Aorta (tissue), 5 donors: ENCODE data around the gene SLC35G4. TPM values are rescaled to one million over a fixed set of nuclear protein-coding genes. Genes with fewer than 3 reads are reported as not detected.
A peak's percentile ranks its signal among the peaks of the same experiment; 100 is the strongest.
"Not testable (repeated sequence)": the region's sequence is repeated elsewhere in the genome, so short reads cannot be mapped to it uniquely, and the experiment has no call there.

Experiments
- ATAC-seq: fragments of 200-7000 bp; cut with Tn5 transposase; one replicate; pipeline ENCODE4 v1.9.1; 2022; ENCODE audit warnings: moderate library complexity; ENCODE audit not compliant: low FRiP score
- DNase-seq, 2 donors: peaks; one replicate each; pipeline ENCODE4 v3.0.0-alpha.2; 2020
- H3K27ac ChIP-seq, 2 donors: one replicate each; pipeline ENCODE4 v1.5.1; 2013; ENCODE audit warnings: low read length in 2 of 2, mild to moderate bottlenecking in 2 of 2, moderate library complexity in 2 of 2, control low read depth in 1 of 2, inconsistent platforms in 1 of 2, low read depth in 1 of 2
- H3K27me3 ChIP-seq, 2 donors: one replicate each; pipeline ENCODE4 v1.6.1; 2013; ENCODE audit warnings: control low read depth in 1 of 2, low read length in 1 of 2, mild to moderate bottlenecking in 1 of 2, moderate library complexity in 1 of 2; ENCODE audit not compliant: insufficient read depth in 2 of 2, control insufficient read depth in 1 of 2
- H3K36me3 ChIP-seq, 2 donors: one replicate each; pipeline ENCODE4 v1.6.1; 2013; ENCODE audit warnings: control low read depth in 1 of 2, low read length in 1 of 2, mild to moderate bottlenecking in 1 of 2; ENCODE audit not compliant: insufficient read depth in 2 of 2, control insufficient read depth in 1 of 2
- H3K4me1 ChIP-seq, 2 donors: one replicate each; pipeline ENCODE4 v1.6.1; 2013; ENCODE audit warnings: low read length in 2 of 2, control low read depth in 1 of 2, mild to moderate bottlenecking in 1 of 2, moderate library complexity in 1 of 2; ENCODE audit not compliant: insufficient read depth in 2 of 2, control insufficient read depth in 1 of 2
- H3K4me3 ChIP-seq, 2 donors: one replicate each; pipeline ENCODE4 v1.5.1; 2013; ENCODE audit warnings: low read length in 2 of 2, control low read depth in 1 of 2, mild to moderate bottlenecking in 1 of 2
- H3K9me3 ChIP-seq: one replicate; pipeline ENCODE4 v1.6.1; 2013; ENCODE audit warnings: mild to moderate bottlenecking, low read length; ENCODE audit not compliant: control insufficient read depth
- WGBS, 2 donors: extraction: QIAGEN DNeasy Blood & Tissue Kit; methylation state at CpG; one replicate each; pipeline ENCODE4 v1.1.7; 2013; 5-methylcytosine and 5-hydroxymethylcytosine counted together
- intact Hi-C, 2 donors: fragments of 100-400 bp; cut with DNase I; formaldehyde crosslinking; loops; one replicate each; pipeline versions ENCODE4 v1.14.2 to v1.15.0; 2022
- long read RNA-seq, 2 donors: library from polyadenylated mRNA; unstranded; transcript quantifications; one replicate each; pipeline ENCODE4 v2.0.0, GENCODE V29; 2020 to 2021
- polyA plus RNA-seq, 2 donors: library from polyadenylated mRNA; stranded (reverse); fragments of 200-250 nt; gene quantifications; one replicate each; pipeline ENCODE4 v1.2.3, GENCODE V29; 2013
- total RNA-seq, 2 donors: library from RNA; stranded (reverse); fragmentation: NEBNext Ultra II Directional; extraction: Animal tissue kit (Norgen Biotek cat#: 25700); gene quantifications; one replicate each; pipeline ENCODE4 v1.2.1, GENCODE V29; 2021
- donor health status: healthy with polysubstance abuse.
- donor health status: Bipolar disorder and iron deficiency.
- donor health status: DM: no; HTN: no; CAD: no.
- donor health status: DM: no; HTN: no; CAD: no.
- donor health status: DM: yes; HTN: yes; CAD: no.

Gene SLC35G4
- not detected for total RNA-seq
- polyA plus RNA-seq = not detected
- long read RNA-seq, donor 1 = 0 reads
- long read RNA-seq, donor 2 = 0 reads

DNA sequence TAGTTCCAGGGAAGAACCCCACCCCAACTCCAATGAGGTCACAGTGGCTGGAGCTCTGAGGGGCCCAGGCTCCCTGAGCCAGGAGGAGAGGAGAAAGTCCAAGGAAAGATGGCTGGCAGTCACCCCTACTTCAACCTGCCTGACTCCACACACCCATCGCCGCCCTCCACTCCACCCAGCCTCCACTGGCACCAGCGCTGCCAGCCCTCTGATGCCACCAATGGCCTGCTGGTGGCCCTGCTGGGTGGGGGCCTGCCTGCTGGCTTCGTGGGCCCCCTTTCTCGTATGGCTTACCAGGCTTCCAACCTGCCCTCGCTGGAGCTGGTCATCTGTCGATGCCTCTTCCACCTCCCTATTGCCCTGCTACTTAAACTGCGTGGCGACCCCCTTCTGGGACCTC is at the start of gene SLC35G4:
Gene SLC35G4 (plus strand): TSS at position 109 of the 400 bp plus-strand sequence. CDS start 0 bp downstream, at position 109.
- H3K4me1 ChIP-seq, H3K9me3 ChIP-seq, H3K4me3 ChIP-seq, H3K27ac ChIP-seq, H3K27me3 ChIP-seq, intact Hi-C loops, H3K36me3 ChIP-seq, DNase-seq: not testable (repeated sequence)
- WGBS, 2 donors = 77 to 97% methylated on average over 4 to 6 of the region's 9 CpGs
- peak; percentile 22 for ATAC-seq

DNA sequence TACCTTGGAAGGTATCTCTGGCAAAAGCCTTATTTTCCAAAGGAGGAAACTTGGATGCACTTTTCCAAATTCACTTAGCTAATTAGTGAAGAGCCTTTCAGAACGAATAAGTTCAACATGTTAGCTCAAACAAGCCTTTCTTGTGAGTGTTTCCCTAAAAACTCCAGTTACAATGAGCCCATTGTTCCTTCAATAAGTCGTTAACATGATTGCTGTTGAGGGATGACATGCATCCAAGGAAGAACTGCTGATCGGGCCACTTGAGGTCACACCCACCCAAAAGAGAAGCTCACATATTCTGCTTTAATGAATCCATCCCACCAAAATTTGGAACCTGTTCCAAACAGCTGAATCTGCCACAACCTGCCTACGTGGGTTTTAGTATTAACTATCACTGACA is 48.1 kb upstream of the SLC35G4 start:
- 77 to 81% methylated on average over 4 of the region's 4 CpGs for WGBS, 2 donors
- intact Hi-C loops = no loop called here
- H3K27me3 ChIP-seq = no peaks in the 10 kb centered on the region
- no peaks in the 10 kb centered on the region for H3K9me3 ChIP-seq
- H3K27ac ChIP-seq = no peak overlapping the region
- H3K4me3 ChIP-seq = no peak overlapping the region
- no peak for ATAC-seq
- H3K4me1 ChIP-seq = no peaks in the 10 kb centered on the region
- no peaks in the 10 kb centered on the region for H3K36me3 ChIP-seq
- DNase-seq = no peak

DNA sequence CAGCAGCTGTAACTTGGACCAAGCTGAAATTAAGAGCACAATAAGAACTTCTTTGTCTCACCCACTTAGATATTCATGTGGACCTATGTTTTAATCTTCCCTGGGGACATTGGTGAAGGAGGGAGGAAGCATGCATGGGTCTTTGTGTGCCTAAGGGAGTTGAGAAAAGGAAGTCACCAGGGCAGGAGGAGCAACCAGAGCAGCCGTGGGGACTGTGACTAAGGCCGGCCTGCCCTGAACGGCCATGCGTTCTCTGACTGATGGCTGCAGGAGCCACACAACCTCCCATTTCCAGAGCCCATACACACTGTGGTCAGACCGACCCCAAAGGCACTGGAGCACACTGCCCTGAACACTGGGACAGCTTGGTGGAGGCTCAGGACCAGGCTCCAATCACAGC is 43.7 kb upstream of the SLC35G4 start:
- Histone ChIP-seq H3K4me3 (no peak overlapping the region), H3K27me3 (no peaks in the 10 kb centered on the region), H3K36me3 (no peaks in the 10 kb centered on the region), H3K27ac (no peak overlapping the region), H3K4me1 (no peaks in the 10 kb centered on the region), H3K9me3 (no peaks in the 10 kb centered on the region)
- intact Hi-C loops = no loop called here
- 90 to 91% methylated on average over 5 of the region's 5 CpGs for WGBS, 2 donors
- no peak for DNase-seq
- no peak for ATAC-seq

DNA sequence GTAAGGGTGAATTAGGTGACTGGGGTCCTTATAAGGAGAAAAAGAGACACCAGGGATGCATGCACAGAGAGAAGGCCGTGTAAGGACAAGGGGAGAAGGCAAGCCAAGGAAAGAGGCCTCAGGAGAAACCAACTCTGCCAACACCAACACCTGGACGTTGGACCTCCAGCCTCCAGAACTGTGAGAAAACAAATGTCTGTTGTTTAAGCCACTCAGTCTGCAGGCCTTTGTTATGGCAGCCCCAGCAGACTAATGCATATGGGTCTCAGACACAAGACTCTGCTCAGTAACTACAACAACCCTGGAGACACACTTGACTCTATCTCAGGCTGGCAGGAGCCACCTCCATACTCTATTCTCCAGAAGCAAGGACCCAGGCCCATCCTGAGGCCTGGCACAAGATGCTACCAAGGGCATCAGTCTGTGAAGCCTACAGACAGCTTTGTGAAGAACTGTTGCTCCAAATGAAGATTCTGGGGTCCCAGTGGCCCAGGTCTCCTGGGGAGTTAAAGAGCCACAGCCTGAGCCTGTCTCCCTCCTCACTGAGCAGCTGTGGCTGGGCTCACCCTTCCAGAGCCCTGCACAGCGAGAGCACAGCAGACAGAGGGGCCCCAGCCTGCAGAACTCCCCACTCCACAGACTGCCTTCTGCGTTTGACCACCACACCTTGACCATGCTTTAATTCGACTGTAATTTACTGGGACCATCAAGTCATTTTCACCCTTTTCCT is 43.0 kb upstream of the SLC35G4 start:
- Histone ChIP-seq H3K27me3 (no peaks in the 10 kb centered on the region), H3K27ac (no peak overlapping the region), H3K36me3 (no peaks in the 10 kb centered on the region), H3K9me3 (no peaks in the 10 kb centered on the region), H3K4me3 (no peak overlapping the region), H3K4me1 (no peaks in the 10 kb centered on the region)
- ATAC-seq (no peak), DNase-seq (no peak)
- 68 to 73% methylated on average over 5 of the region's 5 CpGs for WGBS, 2 donors
- intact Hi-C loops = no loop called here

- DNase-seq (no peak), ATAC-seq (no peak)
- no peaks in the 10 kb centered on the region for H3K27me3 ChIP-seq
- no peaks in the 10 kb centered on the region for H3K4me1 ChIP-seq
- no peaks in the 10 kb centered on the region for H3K36me3 ChIP-seq
- no peak overlapping the region for H3K4me3 ChIP-seq
- intact Hi-C loops = no loop called here
- H3K27ac ChIP-seq = no peak overlapping the region
- 72 to 77% methylated on average over 7 of the region's 7 CpGs for WGBS, 2 donors
- H3K9me3 ChIP-seq = no peaks in the 10 kb centered on the region
Observed at GRCh38 chr18:11567396-11567795, 42.0 kb upstream of the SLC35G4 start.

DNA sequence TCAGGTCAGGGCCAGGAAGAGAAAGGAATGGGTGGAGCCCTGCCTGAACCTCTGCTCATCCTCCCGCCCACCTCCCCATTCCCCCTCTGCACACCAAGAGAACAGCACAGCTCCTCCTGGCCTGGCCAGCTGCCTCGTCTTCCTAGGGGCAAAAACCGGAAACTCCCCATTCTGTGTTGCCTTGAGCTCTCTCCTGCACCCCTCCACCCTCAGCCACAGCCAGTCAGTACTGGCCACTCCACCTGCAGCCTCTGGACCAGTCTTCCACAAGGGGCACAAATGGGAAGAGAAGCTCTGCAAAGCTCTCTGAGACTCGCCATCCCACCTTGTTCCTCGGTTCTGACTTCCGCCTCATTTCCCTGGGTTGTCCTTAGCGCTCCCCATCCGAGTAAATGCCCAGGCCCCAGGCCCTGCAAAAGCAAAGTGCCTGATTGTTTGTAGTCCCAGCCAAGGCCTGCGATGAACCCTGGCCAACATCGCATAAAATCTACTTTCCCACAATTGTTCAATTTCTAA is 39.3 kb upstream of the SLC35G4 start:
- Histone ChIP-seq H3K36me3 (no peaks in the 10 kb centered on the region), H3K27ac (no peak overlapping the region), H3K4me3 (no peak overlapping the region), H3K9me3 (no peaks in the 10 kb centered on the region), H3K27me3 (no peaks in the 10 kb centered on the region), H3K4me1 (no peaks in the 10 kb centered on the region)
- DNase-seq (no peak), ATAC-seq (no peak)
- intact Hi-C loops = no loop called here
- WGBS, 2 donors = 86 to 88% methylated on average over 10 of the region's 10 CpGs

DNA sequence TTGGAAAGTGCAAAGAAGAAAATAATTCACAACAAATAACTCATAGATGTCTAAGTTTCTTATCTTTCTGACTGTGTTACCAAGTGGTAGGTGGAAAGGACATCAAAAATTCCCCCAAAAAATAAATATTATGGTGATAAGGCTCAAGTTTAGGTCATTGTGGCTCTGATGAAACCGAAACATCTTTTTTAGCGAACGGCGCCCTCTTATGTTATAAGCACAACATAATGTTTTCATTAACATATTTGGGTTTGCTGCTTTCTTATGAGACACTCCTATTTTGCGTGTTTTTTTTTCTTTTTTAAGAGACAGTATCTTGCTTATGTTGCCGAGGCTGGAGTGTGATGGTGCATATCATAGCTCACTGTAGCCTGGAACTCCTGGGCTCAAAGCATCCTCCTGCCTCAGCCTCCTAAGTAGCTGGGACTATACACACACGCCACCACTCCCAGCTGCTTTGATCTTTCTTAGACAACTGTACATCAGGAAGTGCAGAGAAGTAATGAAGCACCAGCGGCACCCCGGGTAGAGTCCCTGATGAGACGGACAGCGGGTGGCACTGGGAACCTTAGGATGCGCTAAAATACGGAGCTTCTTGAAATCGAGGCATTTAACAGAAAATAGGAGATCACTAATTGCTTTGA is 38.5 kb upstream of the SLC35G4 start:
- 79 to 81% methylated on average over 14 of the region's 14 CpGs for WGBS, 2 donors
- no peak overlapping the region for H3K4me3 ChIP-seq
- no peaks in the 10 kb centered on the region for H3K4me1 ChIP-seq
- intact Hi-C loops = no loop called here
- H3K27ac ChIP-seq = no peak overlapping the region
- H3K27me3 ChIP-seq = no peaks in the 10 kb centered on the region
- ATAC-seq (no peak), DNase-seq (no peak)
- H3K36me3 ChIP-seq = no peaks in the 10 kb centered on the region
- no peaks in the 10 kb centered on the region for H3K9me3 ChIP-seq

- intact Hi-C loops = no loop called here
- 70 to 73% methylated on average over 9 of the region's 9 CpGs for WGBS, 2 donors
- no peak overlapping the region for H3K27ac ChIP-seq
- ATAC-seq (no peak), DNase-seq (no peak)
- H3K36me3 ChIP-seq = no peaks in the 10 kb centered on the region
- H3K9me3 ChIP-seq = no peaks in the 10 kb centered on the region
- no peaks in the 10 kb centered on the region for H3K4me1 ChIP-seq
- H3K27me3 ChIP-seq = no peaks in the 10 kb centered on the region
- H3K4me3 ChIP-seq = no peak overlapping the region
Observed at GRCh38 chr18:11572201-11572600, 37.2 kb upstream of the SLC35G4 start.

DNA sequence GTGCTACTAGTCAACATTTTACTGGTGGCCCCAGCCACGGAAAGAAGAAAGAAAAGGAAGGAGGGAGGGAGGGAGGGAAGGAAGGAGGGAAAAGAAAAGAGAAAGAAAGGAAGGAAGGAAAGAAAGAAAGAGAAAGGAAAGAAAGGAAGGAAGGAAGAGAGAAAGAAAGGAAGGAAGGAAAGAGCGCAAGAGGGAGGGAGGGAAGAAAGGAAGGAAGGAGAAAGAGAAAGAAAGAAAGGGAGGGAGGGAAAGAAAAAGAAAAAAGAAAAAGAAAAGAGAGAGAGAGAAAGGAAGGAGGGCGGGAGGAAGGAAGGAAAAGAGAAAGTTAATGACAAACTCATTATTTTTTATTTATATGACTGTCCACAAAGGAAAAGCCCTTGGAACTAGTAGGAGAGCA is 34.9 kb upstream of the SLC35G4 start:
- DNase-seq = no peak
- Histone ChIP-seq H3K4me1 (no peaks in the 10 kb centered on the region), H3K4me3 (no peak overlapping the region), H3K9me3 (no peaks in the 10 kb centered on the region), H3K27me3 (no peaks in the 10 kb centered on the region), H3K27ac (no peak overlapping the region), H3K36me3 (no peaks in the 10 kb centered on the region)
- no peak for ATAC-seq
- 76 to 82% methylated on average over 3 of the region's 3 CpGs for WGBS, 2 donors
- intact Hi-C loops = no loop called here
